Thymus (tissue), 11 donors: Measurements from ENCODE around the gene ZIK1. TPM values are rescaled to one million over a fixed set of nuclear protein-coding genes. Genes with fewer than 3 reads are reported as not detected.

Experiments used
- DNase-seq, 9 donors: peaks; one replicate each; pipeline ENCODE4 v3.0.0-alpha.2; 2013; ENCODE audit warnings: low spot score in 9 of 9, low read depth in 6 of 9, missing footprints in 1 of 9
- H3K27ac ChIP-seq, 2 donors: one replicate each; pipeline ENCODE4 v1.5.1; 2013; ENCODE audit warnings: control low read depth in 1 of 2, low read depth in 1 of 2, low read length in 1 of 2, mild to moderate bottlenecking in 1 of 2, moderate library complexity in 1 of 2
- H3K27me3 ChIP-seq, 2 donors: one replicate each; pipeline ENCODE4 v1.5.1; 2013; ENCODE audit warnings: low read length in 1 of 2; ENCODE audit not compliant: control insufficient read depth in 2 of 2, insufficient read depth in 1 of 2
- H3K36me3 ChIP-seq, 2 donors: one replicate each; pipeline ENCODE4 v1.5.1; 2013; ENCODE audit warnings: low read length in 1 of 2, mild to moderate bottlenecking in 1 of 2, moderate library complexity in 1 of 2; ENCODE audit not compliant: control insufficient read depth in 2 of 2, insufficient read depth in 2 of 2
- H3K4me1 ChIP-seq, 2 donors: one replicate each; pipeline ENCODE4 v1.5.1; 2013; ENCODE audit warnings: low read length in 2 of 2; ENCODE audit not compliant: control insufficient read depth in 2 of 2, insufficient read depth in 2 of 2
- H3K4me3 ChIP-seq, 2 donors: one replicate each; pipeline ENCODE4 v1.5.1; 2013; ENCODE audit warnings: low read length in 2 of 2, control low read depth in 1 of 2, mild to moderate bottlenecking in 1 of 2
- H3K9me3 ChIP-seq, 2 donors: one replicate each; pipeline ENCODE4 v1.5.1; 2013; ENCODE audit warnings: low read length in 1 of 2, mild to moderate bottlenecking in 1 of 2; ENCODE audit not compliant: control insufficient read depth in 2 of 2, insufficient read depth in 1 of 2
- WGBS: extraction: QIAGEN DNeasy Blood & Tissue Kit; methylation state at CpG from one replicate; pipeline ENCODE4 v1.1.7; 2013; 5-methylcytosine and 5-hydroxymethylcytosine counted together
- polyA plus RNA-seq: library from polyadenylated mRNA; stranded (reverse); fragments of 200-250 nt; gene quantifications from one replicate; pipeline ENCODE4 v1.2.3, GENCODE V29; 2013
- total RNA-seq: library from RNA; stranded (reverse); fragments of 120-200 nt; gene quantifications from one replicate; pipeline ENCODE4 v1.2.4, GENCODE V29; 2013
- donor health status: healthy.

The ZIK1 gene
- total and polyA plus RNA-seq, 2 donors = 6.0 to 12.2 TPM

- H3K36me3 ChIP-seq = peaks cover 51 to 56% of the 10 kb centered on the region in 2 donors
- no peak for DNase-seq
- no peak overlapping the region for H3K27ac ChIP-seq
- H3K27me3 ChIP-seq = no peaks in the 10 kb centered on the region
- peaks cover 45 to 62% of the 10 kb centered on the region in 2 donors for H3K9me3 ChIP-seq
- no peak overlapping the region for H3K4me3 ChIP-seq
- H3K4me1 ChIP-seq = no peaks in the 10 kb centered on the region
Measured at GRCh38 chr19:57623091-57623490, 39.1 kb downstream of the ZIK1 start.

- Histone ChIP-seq H3K4me1 (peaks cover 9% of the 10 kb centered on the region in 2 donors), H3K4me3 (peak within 1 kb of the TSS; percentile 82 to 96), H3K27ac (peak within 1 kb of the TSS; percentile 52 to 64), H3K27me3 (no peaks in the 10 kb centered on the region), H3K9me3 (peaks cover 2 to 7% of the 10 kb centered on the region in 2 donors), H3K36me3 (peaks cover 5 to 15% of the 10 kb centered on the region in 2 donors)
- peak; percentile 86 to 97 (median 92) for DNase-seq
- 2% methylated on average over 59 of the region's 59 CpGs for WGBS
Measured at GRCh38 chr19:57632987-57633831, 49.3 kb downstream of the ZIK1 start, which contains the start of gene ZNF211. ZNF211 (plus strand) TSS chr19:57633168; CDS start chr19:57633347, 179 bp downstream.

- Histone ChIP-seq H3K27me3 (no peaks in the 10 kb centered on the region), H3K27ac (no peak overlapping the region), H3K36me3 (peaks cover 5 to 15% of the 10 kb centered on the region in 2 donors), H3K9me3 (peaks cover 2 to 7% of the 10 kb centered on the region in 2 donors), H3K4me1 (peaks cover 9% of the 10 kb centered on the region in 2 donors), H3K4me3 (peak overlapping the region; percentile 82 to 96)
- 88% methylated on average over 6 of the region's 6 CpGs for WGBS
- no peak for DNase-seq
Measured at GRCh38 chr19:57633832-57634131, 49.8 kb downstream of the ZIK1 start.

- no peak overlapping the region for H3K27ac ChIP-seq
- peaks cover 9% of the 10 kb centered on the region in 2 donors for H3K4me1 ChIP-seq
- WGBS = 99% methylated on average over 4 of the region's 4 CpGs
- no peak for DNase-seq
- peaks cover 38 to 46% of the 10 kb centered on the region in 2 donors for H3K36me3 ChIP-seq
- peaks cover 14 to 25% of the 10 kb centered on the region in 2 donors for H3K9me3 ChIP-seq
- no peak overlapping the region for H3K4me3 ChIP-seq
- H3K27me3 ChIP-seq = no peaks in the 10 kb centered on the region
Measured at GRCh38 chr19:57637379-57637778, 53.4 kb downstream of the ZIK1 start.

GRCh38 chr19:57641715-57642234 lies 57.8 kb downstream of the ZIK1 start:
- no peak overlapping the region for H3K27ac ChIP-seq
- H3K9me3 ChIP-seq = peaks cover 14 to 27% of the 10 kb centered on the region in 2 donors
- H3K36me3 ChIP-seq = peaks cover 34 to 39% of the 10 kb centered on the region in 2 donors
- H3K27me3 ChIP-seq = no peaks in the 10 kb centered on the region
- WGBS = 98% methylated on average over 4 of the region's 4 CpGs
- H3K4me1 ChIP-seq = no peaks in the 10 kb centered on the region
- DNase-seq = no peak
- no peak overlapping the region for H3K4me3 ChIP-seq

- H3K9me3 ChIP-seq = peaks cover 11 to 25% of the 10 kb centered on the region in 2 donors
- 93% methylated on average over 4 of the region's 4 CpGs for WGBS
- peaks cover 34 to 36% of the 10 kb centered on the region in 2 donors for H3K36me3 ChIP-seq
- no peak overlapping the region for H3K4me3 ChIP-seq
- no peaks in the 10 kb centered on the region for H3K27me3 ChIP-seq
- no peak for DNase-seq
- no peaks in the 10 kb centered on the region for H3K4me1 ChIP-seq
- no peak overlapping the region for H3K27ac ChIP-seq
Measured at GRCh38 chr19:57642396-57643046, 58.6 kb downstream of the ZIK1 start.

Other genes with a start within 250 kb of the ZIK1 start
- gene ZNF304, start 232.9 kb upstream of the ZIK1 start, total RNA-seq = 10.7 TPM
- gene ZNF304, start 232.9 kb upstream of the ZIK1 start, polyA plus RNA-seq = 7.9 TPM
- 23.7 TPM for gene TRAPPC2B, start 220.6 kb upstream of the ZIK1 start, total RNA-seq
- gene TRAPPC2B, start 220.6 kb upstream of the ZIK1 start, polyA plus RNA-seq = 42.2 TPM
- gene ZNF547, start 220.6 kb upstream of the ZIK1 start, total RNA-seq = 4.3 TPM
- gene ZNF547, start 220.6 kb upstream of the ZIK1 start, polyA plus RNA-seq = 7.2 TPM
- gene ZNF548, start 194.3 kb upstream of the ZIK1 start, total RNA-seq = 14.7 TPM
- gene ZNF548, start 194.3 kb upstream of the ZIK1 start, polyA plus RNA-seq = 26.4 TPM
- 10.4 TPM for gene ZNF17, start 173.0 kb upstream of the ZIK1 start, total RNA-seq
- 5.3 TPM for gene ZNF17, start 173.0 kb upstream of the ZIK1 start, polyA plus RNA-seq
- gene ZNF749, start 148.8 kb upstream of the ZIK1 start, total RNA-seq = 11.2 TPM
- gene ZNF749, start 148.8 kb upstream of the ZIK1 start, polyA plus RNA-seq = 8.5 TPM
- gene VN1R1, start 127.0 kb upstream of the ZIK1 start, total RNA-seq = 0.42 TPM
- gene VN1R1, start 127.0 kb upstream of the ZIK1 start, polyA plus RNA-seq = 0.48 TPM
- 17.0 TPM for gene ZNF772, start 106.6 kb upstream of the ZIK1 start, total RNA-seq
- gene ZNF772, start 106.6 kb upstream of the ZIK1 start, polyA plus RNA-seq = 3.6 TPM
- 10.7 TPM for gene ZNF419, start 96.4 kb upstream of the ZIK1 start, total RNA-seq
- gene ZNF419, start 96.4 kb upstream of the ZIK1 start, polyA plus RNA-seq = 12.2 TPM
- gene ZNF773, start 84.2 kb upstream of the ZIK1 start, total RNA-seq = 9.6 TPM
- gene ZNF773, start 84.2 kb upstream of the ZIK1 start, polyA plus RNA-seq = 7.0 TPM
- gene ZNF549, start 56.8 kb upstream of the ZIK1 start, total RNA-seq = 7.0 TPM
- gene ZNF549, start 56.8 kb upstream of the ZIK1 start, polyA plus RNA-seq = 6.3 TPM
- 11.8 TPM for gene ZNF550, start 24.3 kb upstream of the ZIK1 start, total RNA-seq
- 8.0 TPM for gene ZNF550, start 24.3 kb upstream of the ZIK1 start, polyA plus RNA-seq
- gene ZNF416, start 5.2 kb upstream of the ZIK1 start, total RNA-seq = 7.1 TPM
- 4.4 TPM for gene ZNF416, start 5.2 kb upstream of the ZIK1 start, polyA plus RNA-seq
- gene ZNF530, start 15.7 kb downstream of the ZIK1 start, total RNA-seq = 6.2 TPM
- 3.9 TPM for gene ZNF530, start 15.7 kb downstream of the ZIK1 start, polyA plus RNA-seq
- 18.8 TPM for gene ZNF134, start 30.1 kb downstream of the ZIK1 start, total RNA-seq
- gene ZNF134, start 30.1 kb downstream of the ZIK1 start, polyA plus RNA-seq = 9.0 TPM
- 18.2 TPM for gene ZNF211, start 49.0 kb downstream of the ZIK1 start, total RNA-seq
- gene ZNF211, start 49.0 kb downstream of the ZIK1 start, polyA plus RNA-seq = 24.6 TPM
- 0.05 TPM for gene ZSCAN4, start 84.8 kb downstream of the ZIK1 start, total RNA-seq
- gene ZSCAN4, start 84.8 kb downstream of the ZIK1 start, polyA plus RNA-seq = 0.96 TPM
- gene ZNF551, start 97.8 kb downstream of the ZIK1 start, total RNA-seq = 11.1 TPM
- 3.4 TPM for gene ZNF551, start 97.8 kb downstream of the ZIK1 start, polyA plus RNA-seq
- 10.5 TPM for gene ZNF154, start 125.1 kb downstream of the ZIK1 start, total RNA-seq
- gene ZNF154, start 125.1 kb downstream of the ZIK1 start, polyA plus RNA-seq = 10.8 TPM
- 21.9 TPM for gene ZNF671, start 143.5 kb downstream of the ZIK1 start, total RNA-seq
- gene ZNF671, start 143.5 kb downstream of the ZIK1 start, polyA plus RNA-seq = 19.8 TPM
- 25.1 TPM for gene ZNF776, start 162.7 kb downstream of the ZIK1 start, total RNA-seq
- 13.8 TPM for gene ZNF776, start 162.7 kb downstream of the ZIK1 start, polyA plus RNA-seq
- 26.9 TPM for gene ZNF586, start 185.5 kb downstream of the ZIK1 start, total RNA-seq
- 15.2 TPM for gene ZNF586, start 185.5 kb downstream of the ZIK1 start, polyA plus RNA-seq
- 7.3 TPM for gene ZNF552, start 230.8 kb downstream of the ZIK1 start, total RNA-seq
- 7.8 TPM for gene ZNF552, start 230.8 kb downstream of the ZIK1 start, polyA plus RNA-seq
- gene ZNF587B, start 246.2 kb downstream of the ZIK1 start, total RNA-seq = 12.4 TPM
- 9.1 TPM for gene ZNF587B, start 246.2 kb downstream of the ZIK1 start, polyA plus RNA-seq